Neural cell (in vitro differentiated cells): ENCODE measurements around the gene PTPN9.
"Not testable (repeated sequence)": the region's sequence is repeated elsewhere in the genome, so short reads cannot be mapped to it uniquely, and the experiment has no call there.

Experiments
- CTCF ChIP-seq: fragments of 450-650 bp; IDR thresholded peaks from 2 replicates; pipeline ENCODE4 v1.5.1; 2014; ENCODE audit warnings: antibody characterized with exemption, mild to moderate bottlenecking, moderate library complexity; ENCODE audit not compliant: poor library complexity, severe bottlenecking
- EP300 ChIP-seq: fragments of 450-650 bp; conservative IDR thresholded peaks from 2 replicates; pipeline ENCODE4 v1.6.1; 2014; ENCODE audit warnings: antibody characterized with exemption, mild to moderate bottlenecking, moderate library complexity; ENCODE audit not compliant: poor library complexity, severe bottlenecking
- MXI1 ChIP-seq: fragments of 450-650 bp; conservative IDR thresholded peaks from 2 replicates; pipeline ENCODE4 v1.6.1; 2014; ENCODE audit warnings: antibody characterized with exemption, mild to moderate bottlenecking; ENCODE audit not compliant: poor library complexity, severe bottlenecking
- POLR2AphosphoS5 ChIP-seq: IDR thresholded peaks from 2 replicates; pipeline ENCODE4 v1.6.1; 2012
- TF ChIP-seq, protein P1 (sequence below): IDR thresholded peaks from 2 replicates; pipeline ENCODE4 v1.6.1; 2012; ENCODE audit warnings: borderline replicate concordance

DNA sequence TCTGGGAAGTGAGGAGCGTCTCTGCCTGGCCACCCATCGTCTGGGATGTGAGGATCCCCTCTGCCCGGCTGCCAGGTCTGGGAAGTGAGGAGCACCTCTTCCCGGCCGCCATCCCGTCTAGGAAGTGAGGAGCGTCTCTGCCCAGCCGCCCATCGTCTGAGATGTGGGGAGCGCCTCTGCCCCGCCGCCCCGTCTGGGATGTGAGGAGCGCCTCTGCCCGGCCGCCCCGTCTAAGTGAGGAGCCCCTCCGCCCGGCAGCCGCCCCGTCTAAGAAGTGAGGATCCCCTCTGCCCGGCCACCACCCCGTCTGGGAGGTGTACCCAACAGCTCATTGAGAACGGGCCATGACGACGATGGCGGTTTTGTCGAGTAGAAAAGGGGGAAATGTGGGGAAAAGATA is 20.2 kb downstream of the PTPN9 start:
- TF ChIP-seq CTCF, EP300, POLR2AphosphoS5, MXI1: not testable (repeated sequence)
- TF ChIP-seq, protein P1, sequence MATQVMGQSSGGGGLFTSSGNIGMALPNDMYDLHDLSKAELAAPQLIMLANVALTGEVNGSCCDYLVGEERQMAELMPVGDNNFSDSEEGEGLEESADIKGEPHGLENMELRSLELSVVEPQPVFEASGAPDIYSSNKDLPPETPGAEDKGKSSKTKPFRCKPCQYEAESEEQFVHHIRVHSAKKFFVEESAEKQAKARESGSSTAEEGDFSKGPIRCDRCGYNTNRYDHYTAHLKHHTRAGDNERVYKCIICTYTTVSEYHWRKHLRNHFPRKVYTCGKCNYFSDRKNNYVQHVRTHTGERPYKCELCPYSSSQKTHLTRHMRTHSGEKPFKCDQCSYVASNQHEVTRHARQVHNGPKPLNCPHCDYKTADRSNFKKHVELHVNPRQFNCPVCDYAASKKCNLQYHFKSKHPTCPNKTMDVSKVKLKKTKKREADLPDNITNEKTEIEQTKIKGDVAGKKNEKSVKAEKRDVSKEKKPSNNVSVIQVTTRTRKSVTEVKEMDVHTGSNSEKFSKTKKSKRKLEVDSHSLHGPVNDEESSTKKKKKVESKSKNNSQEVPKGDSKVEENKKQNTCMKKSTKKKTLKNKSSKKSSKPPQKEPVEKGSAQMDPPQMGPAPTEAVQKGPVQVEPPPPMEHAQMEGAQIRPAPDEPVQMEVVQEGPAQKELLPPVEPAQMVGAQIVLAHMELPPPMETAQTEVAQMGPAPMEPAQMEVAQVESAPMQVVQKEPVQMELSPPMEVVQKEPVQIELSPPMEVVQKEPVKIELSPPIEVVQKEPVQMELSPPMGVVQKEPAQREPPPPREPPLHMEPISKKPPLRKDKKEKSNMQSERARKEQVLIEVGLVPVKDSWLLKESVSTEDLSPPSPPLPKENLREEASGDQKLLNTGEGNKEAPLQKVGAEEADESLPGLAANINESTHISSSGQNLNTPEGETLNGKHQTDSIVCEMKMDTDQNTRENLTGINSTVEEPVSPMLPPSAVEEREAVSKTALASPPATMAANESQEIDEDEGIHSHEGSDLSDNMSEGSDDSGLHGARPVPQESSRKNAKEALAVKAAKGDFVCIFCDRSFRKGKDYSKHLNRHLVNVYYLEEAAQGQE, result not testable (repeated sequence)
